ENCODE data around the gene PRR36.

DNA sequence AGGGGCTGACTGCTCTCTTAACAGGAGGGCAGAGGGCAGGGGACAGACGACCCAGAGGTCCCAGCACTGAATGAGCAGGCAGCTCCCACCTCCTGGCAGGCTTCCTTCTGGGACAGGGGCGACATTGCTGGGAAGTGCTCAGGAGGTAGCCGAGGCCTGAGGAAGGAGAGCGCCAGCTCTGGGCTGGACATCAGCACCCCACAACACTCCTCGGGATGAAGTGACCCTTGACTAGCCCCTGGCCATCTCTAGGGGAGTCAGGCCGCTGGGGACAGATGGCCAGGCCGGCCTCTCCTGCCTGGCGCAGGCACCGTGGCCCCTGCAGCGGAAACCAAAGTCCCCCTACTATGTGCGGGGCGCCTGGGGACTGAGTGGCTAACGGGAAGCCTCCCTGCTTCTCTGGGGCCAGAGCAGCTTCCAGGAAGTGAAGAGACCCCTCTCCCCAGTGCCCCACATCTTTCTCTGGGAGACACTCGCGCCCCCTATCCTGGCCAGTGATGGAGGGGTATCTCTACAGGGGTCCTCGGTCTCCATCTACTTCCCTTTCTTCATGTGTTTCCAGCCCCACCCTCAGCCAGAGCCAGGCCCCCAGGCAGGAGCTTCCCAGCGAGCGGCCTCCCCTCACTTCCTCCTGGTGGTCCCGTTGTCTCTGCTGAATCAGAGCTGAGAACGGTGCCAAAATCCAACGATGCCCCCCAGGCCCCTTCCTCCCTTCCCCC lies 10.1 kb downstream of the PRR36 start:
- TF ChIP-seq, protein P1, sequence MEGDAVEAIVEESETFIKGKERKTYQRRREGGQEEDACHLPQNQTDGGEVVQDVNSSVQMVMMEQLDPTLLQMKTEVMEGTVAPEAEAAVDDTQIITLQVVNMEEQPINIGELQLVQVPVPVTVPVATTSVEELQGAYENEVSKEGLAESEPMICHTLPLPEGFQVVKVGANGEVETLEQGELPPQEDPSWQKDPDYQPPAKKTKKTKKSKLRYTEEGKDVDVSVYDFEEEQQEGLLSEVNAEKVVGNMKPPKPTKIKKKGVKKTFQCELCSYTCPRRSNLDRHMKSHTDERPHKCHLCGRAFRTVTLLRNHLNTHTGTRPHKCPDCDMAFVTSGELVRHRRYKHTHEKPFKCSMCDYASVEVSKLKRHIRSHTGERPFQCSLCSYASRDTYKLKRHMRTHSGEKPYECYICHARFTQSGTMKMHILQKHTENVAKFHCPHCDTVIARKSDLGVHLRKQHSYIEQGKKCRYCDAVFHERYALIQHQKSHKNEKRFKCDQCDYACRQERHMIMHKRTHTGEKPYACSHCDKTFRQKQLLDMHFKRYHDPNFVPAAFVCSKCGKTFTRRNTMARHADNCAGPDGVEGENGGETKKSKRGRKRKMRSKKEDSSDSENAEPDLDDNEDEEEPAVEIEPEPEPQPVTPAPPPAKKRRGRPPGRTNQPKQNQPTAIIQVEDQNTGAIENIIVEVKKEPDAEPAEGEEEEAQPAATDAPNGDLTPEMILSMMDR (IDR thresholded peaks at IDR 0.05): no peak
- TF ChIP-seq EZH2 (IDR thresholded peaks at IDR 0.05) (no peak), EZH2phosphoT487 (IDR thresholded peaks at IDR 0.05) (no peak)

Data from neural progenitor cell (in vitro differentiated cells).